GM21423 (cell line): ENCODE data around the gene CUX1.
"Not testable (repeated sequence)": the region's sequence is repeated elsewhere in the genome, so short reads cannot be mapped to it uniquely, and the experiment has no call there.

Source experiments
- ATAC-seq: cut with Tn5 transposase; IDR thresholded peaks from one replicate; pipeline ENCODE4 v1.9.1; 2021; ENCODE audit warnings: mild to moderate bottlenecking, moderate library complexity; ENCODE audit not compliant: unreplicated experiment

Gene CUX1

DNA sequence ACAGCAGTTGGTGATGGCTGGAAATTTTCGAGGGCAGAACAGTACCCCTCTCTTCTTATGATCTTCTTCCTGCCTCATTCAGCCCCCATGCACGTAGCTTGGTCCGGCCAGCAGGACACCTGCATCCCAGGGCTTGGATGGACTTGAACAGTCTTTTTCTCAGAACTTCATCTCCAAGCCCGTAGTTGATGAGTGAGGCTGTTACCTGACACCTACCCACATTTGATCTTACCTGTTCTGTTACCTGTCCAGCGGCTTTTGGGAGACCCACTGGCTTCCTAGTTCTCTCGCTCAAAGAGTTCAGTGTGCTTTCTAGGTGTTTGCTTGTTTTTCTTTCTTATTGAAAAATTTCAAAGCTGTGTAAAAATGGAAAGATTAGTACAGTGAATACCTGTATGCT is 212.2 kb downstream of the CUX1 start:
- ATAC-seq = no peak

DNA sequence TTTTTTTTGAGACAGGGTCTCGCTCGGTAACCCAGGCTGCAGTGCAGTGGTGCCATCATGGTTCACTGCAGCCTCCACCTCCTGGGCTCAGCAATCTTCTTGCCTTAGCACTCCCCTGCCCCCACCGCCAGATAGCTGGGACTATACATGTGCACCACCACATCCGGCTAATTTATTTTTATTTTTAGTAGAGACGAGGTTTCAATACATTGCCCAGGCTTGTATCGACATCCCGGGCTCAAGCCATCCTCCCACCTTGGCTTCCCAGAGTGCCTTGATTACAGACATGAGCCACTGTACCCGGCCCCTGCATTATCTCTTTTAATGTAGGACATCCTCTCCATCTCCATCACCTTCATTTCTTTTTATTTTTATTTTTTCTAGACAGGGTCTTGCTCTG is 213.3 kb downstream of the CUX1 start:
- ATAC-seq = no peak

DNA sequence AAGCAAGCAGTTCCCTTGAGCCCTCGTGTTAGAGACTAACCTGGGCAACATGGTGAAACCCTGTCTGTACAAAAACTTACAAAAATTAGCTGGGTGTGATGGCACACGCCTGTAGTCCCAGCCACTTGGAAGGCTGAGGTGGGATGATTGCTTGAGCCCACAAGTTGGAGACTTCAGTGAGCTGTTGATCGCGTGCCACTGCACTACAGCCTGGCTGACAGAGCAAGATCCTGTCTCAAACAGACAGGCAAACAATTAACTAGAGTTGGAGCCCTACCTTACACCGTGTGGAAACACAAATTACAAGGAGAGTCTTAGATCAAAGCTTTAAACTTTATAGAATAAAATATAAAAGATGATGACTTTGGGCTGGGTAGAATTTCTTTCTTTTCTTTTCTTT is 219.5 kb downstream of the CUX1 start:
- no peak for ATAC-seq

DNA sequence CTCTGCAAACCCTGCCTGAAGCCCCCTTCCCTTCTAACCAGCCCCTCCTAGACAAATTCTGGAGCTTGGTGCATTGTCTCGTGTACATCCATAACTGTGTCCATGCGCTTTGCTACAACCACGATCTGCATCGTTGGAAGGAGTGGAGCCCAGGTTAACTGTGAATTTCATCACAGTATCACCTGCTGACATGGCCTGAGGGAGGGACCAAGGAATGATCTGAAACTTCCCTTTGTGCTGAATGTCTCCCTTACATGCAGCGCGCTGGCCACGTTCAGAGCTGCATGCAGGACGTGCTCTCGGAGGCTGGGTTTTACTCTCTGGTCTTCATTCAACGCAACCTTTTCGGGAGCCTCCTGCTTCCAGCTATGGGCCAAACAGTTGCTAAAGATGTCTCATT is 222.3 kb downstream of the CUX1 start:
- no peak for ATAC-seq

DNA sequence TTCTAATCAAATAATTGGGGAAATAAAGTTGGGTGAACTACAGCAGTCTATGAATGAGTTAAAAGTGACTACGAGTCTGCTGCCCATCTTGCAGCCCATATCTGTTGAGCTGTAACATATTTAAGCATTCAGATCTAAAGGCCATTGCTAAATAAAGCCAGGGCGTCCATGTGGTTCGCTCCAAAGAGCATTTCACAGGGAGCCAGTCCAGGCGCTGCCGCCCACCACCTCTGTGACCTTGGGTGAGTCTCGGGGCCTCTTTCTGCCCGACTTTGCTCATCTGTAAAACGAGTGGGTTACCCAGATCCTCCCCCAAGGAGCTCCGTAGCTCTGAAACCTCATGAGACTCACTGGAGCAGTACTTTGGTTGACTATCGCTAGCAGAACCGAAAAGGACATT is 223.1 kb downstream of the CUX1 start:
- no peak for ATAC-seq

DNA sequence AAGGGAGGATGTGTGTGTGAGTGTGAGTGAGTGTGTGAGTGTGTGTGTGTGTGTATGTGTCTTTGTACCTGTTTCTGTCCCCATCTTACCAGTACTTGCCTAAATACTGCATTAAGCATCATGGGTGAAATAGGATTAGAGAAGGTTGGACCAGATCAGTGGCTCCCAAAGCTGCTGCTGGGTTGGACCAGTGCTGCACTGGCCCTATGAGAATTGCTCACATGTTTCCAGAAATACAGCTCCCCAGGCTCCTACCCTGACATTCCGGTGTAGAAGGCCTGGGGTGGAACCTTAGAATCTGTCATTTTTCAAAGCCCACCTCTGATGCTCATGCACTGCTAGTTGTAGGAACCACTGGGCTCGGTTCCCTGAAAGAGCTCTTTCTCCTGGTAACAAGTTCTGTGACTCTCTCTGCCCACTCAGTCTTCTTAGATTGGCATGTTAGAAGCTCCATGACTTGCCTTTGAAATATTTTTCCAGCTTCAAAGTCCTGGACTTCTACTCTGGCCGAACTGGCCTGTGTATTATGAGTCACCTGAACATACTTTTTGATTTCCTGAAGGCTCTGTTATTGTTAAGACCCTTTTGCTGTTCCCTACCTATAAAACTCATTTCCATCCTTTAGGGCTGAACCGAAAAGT is 224.7 kb downstream of the CUX1 start:
- no peak for ATAC-seq

DNA sequence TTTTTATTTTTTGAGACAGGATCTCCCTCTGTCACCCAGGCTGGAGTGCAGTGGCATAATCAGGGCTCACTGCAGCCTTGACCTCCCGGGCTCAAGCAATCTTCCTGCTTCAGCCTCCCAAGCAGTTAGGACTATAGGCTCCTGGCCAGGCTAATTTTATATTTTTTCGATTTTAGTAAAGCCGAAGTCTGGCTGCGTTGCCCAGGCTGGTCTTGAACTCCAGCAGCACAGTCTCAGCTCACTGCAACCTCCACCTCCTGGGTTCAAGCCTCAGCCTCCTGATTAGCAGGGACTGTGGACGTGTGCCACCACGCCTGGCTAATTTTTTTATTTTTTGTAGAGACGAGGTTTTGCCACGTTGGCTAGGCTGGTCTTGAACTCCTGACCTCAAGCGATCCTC is 225.4 kb downstream of the CUX1 start:
- ATAC-seq = not testable (repeated sequence)

DNA sequence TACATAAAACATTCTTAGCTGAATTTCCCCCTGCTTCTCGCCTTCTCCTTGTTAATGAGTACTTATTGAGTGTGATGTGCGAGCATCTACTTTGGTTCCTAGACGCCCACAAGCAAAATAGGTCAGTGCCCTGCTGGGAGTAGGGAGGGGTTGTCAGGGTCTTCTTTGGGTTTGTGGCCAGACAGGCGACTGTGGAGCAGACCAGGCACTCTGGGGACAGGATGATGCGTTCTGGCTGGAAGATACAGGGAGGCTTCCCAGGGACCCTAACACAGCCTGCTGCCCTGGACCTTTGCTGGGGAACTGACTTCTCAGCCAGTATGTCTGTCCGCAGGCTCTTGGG is 227.2 kb downstream of the CUX1 start:
- no peak for ATAC-seq

DNA sequence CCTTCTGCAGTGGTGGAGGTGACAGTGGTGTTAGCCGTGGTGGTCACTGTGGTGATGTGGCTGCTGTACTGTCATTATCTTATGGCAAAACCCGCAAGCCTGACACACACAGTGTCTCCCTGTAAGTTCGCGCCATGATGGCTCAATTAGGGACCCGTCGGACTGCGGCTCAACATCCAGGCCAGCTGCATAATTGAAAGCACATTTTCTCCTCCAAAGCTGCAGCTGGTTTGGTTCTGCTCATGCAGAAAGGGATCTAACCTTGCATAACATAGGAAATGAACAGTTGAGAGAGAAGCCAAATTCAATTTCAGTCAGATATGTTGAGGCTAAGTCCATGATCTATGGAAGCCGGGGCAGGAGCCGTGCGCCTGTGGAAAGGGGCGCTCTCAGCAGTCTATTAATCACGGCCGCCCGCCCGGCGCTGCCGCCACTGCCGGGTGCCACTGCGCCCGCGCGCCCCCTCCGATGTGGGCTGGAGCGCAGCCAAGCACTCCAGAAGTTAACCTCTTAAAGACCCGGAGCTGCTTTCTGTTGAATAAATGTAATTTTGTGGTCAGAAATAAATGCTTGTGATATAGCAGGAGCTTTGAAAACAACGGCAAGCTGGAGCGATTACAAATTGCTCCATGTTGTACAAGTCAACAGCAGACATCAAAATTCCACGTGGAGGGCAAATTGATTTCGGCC is 227.7 kb downstream of the CUX1 start:
- no peak for ATAC-seq

DNA sequence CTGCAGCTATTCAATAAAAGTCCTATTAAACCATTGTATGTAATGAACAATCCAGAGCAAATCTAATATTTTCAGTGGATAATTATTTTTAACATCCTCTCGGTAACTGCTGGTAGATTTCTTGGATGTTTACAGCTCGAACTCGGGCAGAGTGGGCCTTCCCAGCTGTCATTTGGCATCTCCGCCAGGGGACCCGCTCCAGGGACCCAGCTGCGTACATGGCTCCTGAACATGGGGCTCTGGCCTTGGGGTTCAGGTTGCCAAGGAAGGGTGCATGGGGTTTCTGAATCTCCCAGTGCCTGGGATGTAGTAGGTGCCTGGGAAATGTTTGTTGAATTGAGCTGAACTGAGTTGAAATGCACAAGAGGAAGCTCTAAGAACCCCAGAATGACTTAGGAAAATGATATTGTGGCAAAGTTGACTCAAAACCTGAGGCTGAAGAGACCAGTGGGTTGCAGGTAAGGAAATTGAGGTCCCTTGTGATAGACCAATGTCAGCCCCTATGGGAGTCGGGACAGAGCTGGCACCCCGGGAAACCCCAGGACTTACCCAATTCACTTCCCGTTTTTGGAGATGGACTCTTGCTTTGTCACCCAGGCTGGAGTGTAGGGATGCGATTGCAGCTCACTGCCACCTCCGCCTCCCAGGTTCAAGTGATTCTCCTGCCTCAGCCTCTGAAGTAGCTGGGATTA is 228.4 kb downstream of the CUX1 start:
- no peak for ATAC-seq

DNA sequence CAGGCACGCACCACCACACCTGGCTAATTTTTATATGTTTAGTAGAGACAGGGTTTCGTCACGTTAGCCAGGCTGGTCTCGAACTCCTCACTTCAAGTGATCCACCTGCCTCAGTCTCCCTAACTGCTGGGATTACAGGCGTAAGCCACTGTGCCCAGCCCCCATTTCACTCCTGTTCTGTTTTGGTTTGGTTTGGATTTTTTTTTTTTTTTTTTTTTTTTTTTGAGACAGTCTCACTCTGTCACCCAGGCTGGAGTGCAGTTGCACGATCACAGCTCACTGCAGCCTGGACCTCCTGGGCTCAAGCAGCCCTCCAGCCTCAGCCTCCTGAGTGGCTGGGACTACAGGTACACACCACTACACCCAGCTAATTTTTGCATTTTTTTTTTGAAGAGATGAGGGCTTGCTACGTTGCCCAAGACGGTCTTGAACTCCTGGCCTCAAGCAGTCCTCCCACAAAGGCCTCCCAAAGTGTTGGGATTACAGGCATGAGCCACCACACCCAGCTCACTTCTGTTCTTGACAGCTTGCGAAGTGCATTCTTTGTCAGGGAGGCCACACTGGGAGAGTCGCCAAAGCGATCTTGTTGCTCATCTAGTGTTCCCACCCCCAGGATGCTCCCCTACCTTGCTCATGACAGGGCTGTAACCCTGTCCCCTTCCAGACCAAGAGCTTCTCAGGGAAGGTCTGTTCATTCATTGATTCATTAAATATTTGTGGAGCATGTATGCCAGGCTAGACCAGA is 229.1 kb downstream of the CUX1 start:
- no peak for ATAC-seq

DNA sequence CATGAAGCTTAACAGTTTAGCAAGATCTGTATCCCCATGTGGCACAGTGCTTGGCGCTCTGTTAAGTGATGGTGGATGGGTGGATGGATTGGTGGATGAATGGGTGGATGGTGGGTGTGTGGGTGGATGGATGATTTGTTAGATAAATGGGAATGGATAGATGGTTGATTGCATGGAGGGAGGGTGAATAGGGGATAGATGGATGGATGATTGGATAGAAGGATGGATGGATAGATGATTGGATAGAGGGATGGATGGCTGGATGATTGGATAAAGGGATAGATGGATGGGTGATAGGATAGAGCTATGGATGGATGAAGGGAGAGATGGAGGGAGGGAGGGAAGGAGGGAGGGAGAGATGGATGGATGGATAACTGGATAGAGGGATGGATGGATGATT is 229.7 kb downstream of the CUX1 start:
- no peak for ATAC-seq

DNA sequence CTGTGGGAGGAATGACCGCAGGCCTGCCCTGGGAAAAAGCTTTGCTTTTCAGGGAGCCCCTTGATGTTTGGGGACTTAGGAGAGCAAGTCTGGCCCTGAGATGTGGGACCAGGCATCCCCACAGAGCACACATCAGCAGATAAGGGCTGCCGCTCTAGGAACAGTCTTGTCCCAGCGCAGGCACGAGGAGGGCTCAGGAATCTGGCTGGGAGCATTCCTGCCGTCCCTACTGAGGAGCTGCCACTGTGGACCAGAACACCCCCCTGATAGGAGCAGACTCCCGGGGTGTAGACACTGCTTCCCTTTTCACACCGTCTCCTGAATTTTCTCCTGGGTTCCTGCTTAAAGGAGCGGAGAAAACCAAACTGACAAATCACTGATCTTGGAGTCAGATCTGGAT is 232.3 kb downstream of the CUX1 start:
- ATAC-seq = no peak

DNA sequence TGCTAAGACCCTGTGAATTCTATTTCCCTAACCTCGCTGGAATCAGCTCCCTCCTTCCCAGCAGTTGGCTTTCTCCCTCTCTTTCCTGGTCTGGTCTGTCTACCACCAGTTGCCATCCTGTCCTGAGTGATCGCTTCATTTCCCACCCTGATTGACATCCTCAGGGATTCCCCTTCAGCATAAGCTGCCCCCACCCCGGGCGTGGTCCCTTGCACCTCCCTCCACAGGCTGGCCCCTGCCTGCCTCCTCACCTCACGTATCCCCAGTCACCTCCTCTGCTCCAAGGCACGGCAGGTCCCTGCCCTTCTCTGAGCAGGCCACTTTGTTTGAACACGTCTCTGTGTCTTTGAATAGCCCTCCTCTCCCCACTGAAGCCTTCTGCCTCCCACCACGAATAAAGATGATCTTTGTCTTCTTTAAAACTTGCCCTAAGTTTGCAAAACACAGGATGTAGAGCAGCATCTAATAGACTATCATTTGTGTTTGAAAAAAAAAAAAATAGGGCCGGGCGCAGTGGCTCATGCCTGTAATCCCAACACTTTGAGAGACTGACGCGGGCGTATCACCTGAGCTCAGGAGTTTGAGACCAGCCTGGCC is 233.5 kb downstream of the CUX1 start:
- ATAC-seq = no peak

DNA sequence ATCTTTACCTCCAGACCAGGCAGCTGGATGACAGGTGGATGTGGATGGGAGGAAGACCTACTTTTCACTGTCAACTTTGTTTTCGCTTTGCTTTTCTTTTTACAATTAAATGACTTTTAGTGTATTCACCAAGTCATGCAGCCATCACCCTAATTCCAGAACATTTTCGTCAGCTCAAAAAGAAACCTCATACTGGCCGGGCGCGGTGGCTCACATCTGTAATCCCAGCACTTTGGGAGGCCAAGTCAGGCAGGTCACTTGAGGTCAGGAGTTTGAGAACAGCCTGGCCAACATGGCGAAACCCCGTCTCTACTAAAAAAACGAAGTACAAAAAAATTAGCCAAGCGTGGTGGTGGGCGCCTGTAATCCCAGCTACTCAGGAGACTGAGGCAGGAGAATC is 234.3 kb downstream of the CUX1 start:
- ATAC-seq = not testable (repeated sequence)

DNA sequence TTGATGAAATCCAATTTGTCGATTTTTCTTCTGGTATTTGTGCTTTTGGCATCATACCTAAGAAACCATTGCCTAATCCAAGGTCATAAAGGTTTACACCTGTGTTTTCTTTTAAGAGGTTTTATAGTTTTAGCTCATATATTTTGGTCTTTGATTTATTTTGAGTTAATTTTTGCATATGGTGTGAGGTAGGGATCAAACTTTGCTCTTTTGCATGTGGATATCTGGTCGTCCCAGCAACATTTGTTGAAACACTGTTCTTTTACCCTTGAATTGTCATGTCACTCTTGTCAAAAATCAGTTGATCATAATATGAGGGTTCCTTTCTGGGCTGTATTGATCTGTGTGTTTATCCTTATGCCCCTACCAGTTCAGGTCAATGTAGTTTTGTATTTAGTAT is 236.7 kb downstream of the CUX1 start:
- no peak for ATAC-seq

DNA sequence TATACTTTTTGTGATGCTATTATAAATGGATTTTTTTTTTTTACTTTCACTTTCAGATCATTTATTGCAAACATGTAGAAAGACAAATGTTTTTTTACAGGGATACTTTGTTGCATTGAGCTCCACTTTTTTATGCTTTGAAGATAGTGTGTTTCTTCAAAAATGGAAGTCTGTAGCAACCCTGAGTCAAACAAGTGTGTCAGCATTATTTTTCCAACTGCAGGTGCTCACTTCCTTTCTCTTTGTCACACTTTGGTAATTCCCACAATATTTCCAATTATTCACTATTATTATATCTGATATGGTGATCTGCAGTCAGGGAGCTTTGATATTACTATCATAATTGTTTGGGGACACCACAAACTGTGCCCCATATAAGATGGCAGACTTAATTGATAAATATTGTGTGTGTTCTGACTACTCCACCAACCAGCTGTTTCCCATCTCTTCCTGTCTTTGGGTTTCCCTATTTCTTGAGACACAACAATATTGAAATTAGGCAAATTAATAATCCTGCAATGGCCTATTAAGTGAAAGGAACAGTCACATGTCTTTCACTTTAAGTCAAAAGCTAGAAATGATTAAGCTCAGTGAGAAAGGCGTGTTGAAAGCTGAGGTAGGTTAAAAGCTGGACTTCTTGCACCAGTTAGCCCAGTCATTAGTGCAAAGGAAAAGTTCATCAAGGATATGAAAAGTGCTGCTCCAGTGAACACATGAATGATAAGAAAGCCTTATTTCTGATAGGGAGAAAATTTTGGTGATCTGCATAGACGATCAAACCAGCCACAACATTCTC is 238.0 kb downstream of the CUX1 start:
- no peak for ATAC-seq

DNA sequence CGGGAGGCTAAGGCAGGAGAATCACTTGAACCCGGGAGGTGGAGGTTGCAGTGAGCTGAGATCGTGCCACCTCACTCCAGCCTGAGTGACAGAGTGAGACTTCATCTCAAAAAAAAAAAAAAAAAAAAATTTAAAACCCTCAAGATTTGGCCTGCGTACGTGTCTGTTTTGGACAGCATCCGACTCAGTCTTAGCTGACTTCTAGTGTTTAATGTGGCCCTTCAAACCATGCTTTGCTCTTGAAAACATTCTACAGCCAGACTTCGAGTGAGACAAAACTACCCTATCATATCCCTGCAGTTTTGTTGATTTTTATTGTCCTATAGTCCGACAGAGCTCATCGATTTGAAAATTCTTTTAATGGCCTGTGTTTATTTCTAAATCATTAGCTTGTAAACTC is 242.1 kb downstream of the CUX1 start:
- ATAC-seq = no peak

DNA sequence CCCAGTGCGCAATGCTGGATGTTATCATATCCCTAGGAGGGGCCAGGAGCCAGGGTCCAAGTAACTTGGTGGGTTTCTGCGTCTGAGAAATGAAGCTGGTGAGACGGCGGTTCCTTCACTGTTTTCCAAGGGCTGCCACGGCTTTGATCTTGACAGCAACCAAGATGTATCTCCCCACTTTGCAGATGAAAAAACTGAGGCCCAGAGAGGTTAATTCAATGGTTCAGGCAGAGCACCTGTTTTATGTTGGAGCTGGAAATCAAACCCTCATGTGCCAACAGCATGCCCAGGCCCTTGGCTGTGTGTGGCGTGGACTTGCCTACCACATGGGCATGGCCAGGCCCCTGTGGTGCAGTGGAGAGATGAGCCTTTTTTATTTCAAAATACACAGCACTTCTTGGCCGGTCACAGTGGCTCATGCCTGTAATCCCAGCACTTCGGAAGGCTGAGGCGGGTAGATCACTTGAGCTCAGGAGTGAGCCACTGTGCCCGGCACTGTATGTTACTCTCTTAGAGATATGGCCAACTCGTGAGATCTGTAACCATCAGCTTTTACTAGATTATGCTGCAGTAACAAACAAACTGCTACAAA is 244.0 kb downstream of the CUX1 start:
- ATAC-seq = no peak

DNA sequence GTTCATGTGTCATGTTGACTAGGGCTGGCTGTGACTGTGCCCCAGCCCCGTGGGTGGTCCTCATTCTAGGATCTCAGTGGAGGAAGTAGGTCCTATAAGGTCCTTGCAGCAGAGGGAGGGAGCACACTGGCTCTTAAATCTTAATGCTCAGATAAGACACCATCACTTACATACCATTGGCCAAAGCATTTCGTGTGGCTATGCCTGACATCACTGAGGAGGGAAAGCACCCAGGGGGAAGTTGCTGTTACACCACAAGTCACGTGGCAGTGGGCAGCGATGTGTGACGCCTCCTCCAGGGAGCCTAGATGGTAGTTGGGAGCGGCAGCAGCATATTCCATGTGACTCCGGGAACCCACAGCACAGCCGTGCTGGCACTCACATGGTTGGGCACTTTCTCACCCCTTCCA is 244.6 kb downstream of the CUX1 start:
- ATAC-seq = peak; percentile 90
